Endothelial cell of umbilical vein (primary cell): ENCODE measurements around the gene MCEMP1. TPM values are rescaled to one million over a fixed set of nuclear protein-coding genes. Genes with fewer than 3 reads are reported as not detected.

Experiments used
- BruUV-seq: library from RNA; stranded (reverse); fragments of 400-500 nt; replicated peaks from 2 replicates; lab custom pipeline; 2021; lab: Mats Ljungman, UMichigan
- CTCF ChIA-PET: fragments of 300-600, 350-600 bp; sonication (Branson Sonifier 250); formaldehyde crosslinking; loops from one replicate; lab custom pipeline; 2021; ENCODE audit warnings: antibody characterized with exemption, inconsistent platforms; lab: Charles Lee
- POLR2A ChIA-PET: fragments of 300-600, 350-600 bp; sonication (Branson Sonifier 250); formaldehyde crosslinking; loops from one replicate; lab custom pipeline; 2021; ENCODE audit warnings: antibody characterized with exemption, inconsistent platforms; lab: Charles Lee
- DNase-seq: peaks from one replicate; pipeline ENCODE4 v3.0.0-alpha.2; 2011; ENCODE audit warnings: low read depth, low spot score
- FAIRE-seq: peaks from 2 replicates; lab custom pipeline; 2011; peaks lifted over from hg19 to GRCh38; lab: Jason Lieb, UNC
- H2AFZ ChIP-seq: 2 replicates; pipeline ENCODE4 v1.6.0; 2012; ENCODE audit warnings: low read depth, low read length, control low read depth, inconsistent platforms
- H3K27ac ChIP-seq: 2 replicates; pipeline ENCODE4 v1.5.1; 2011; ENCODE audit warnings: low read depth, mild to moderate bottlenecking, control low read depth, low read length, moderate library complexity; ENCODE audit not compliant: insufficient read depth
- H3K27me3 ChIP-seq, 2 experiments: 2 replicates each; pipeline versions ENCODE4 v1.6.0 to v1.6.1; 2011; ENCODE audit warnings: low read length in 2 of 2, mixed read lengths in 1 of 2; ENCODE audit not compliant: control insufficient read depth in 2 of 2, insufficient read depth in 2 of 2
- H3K36me3 ChIP-seq, 2 experiments: 2 replicates in 1 of 2; 3 replicates in 1 of 2; pipeline ENCODE4 v1.5.1; 2011; ENCODE audit warnings: low read length in 2 of 2, mild to moderate bottlenecking in 1 of 2, moderate library complexity in 1 of 2; ENCODE audit not compliant: control insufficient read depth in 2 of 2, insufficient read depth in 2 of 2; ENCODE audit errors: extremely low read depth in 1 of 2
- H3K4me1 ChIP-seq: 3 replicates; pipeline ENCODE4 v1.5.1; 2011; ENCODE audit warnings: mild to moderate bottlenecking, low read length; ENCODE audit not compliant: control insufficient read depth, insufficient read depth; ENCODE audit errors: extremely low read depth
- H3K4me2 ChIP-seq: 2 replicates; pipeline ENCODE4 v1.6.1; 2011; ENCODE audit warnings: low read length, control low read depth, mixed read lengths; ENCODE audit not compliant: insufficient read depth
- H3K4me3 ChIP-seq, 3 experiments: fragments of 200-600 bp in 1 of 3; sonication (generic), shearing (Covaris generic) in 1 of 3; replicated peaks in 1 of 3; 2 replicates each; pipeline ENCODE4 v1.5.1; 2011 to 2016; ENCODE audit warnings: control low read depth in 3 of 3, low read length in 3 of 3, mild to moderate bottlenecking in 2 of 3, inconsistent platforms in 1 of 3, low read depth in 1 of 3, moderate library complexity in 1 of 3; ENCODE audit not compliant: insufficient read depth in 1 of 3
- H3K79me2 ChIP-seq: 2 replicates; pipeline ENCODE4 v1.6.0; 2012; ENCODE audit warnings: low read length, inconsistent platforms; ENCODE audit not compliant: control insufficient read depth, insufficient read depth
- H3K9ac ChIP-seq: replicated peaks from 2 replicates; pipeline ENCODE3; 2011; ENCODE audit warnings: low read length, control low read depth; ENCODE audit not compliant: insufficient read depth; ENCODE audit errors: extremely low read depth
- H3K9me1 ChIP-seq: replicated peaks from 3 replicates; pipeline ENCODE4 v1.6.0; 2011; ENCODE audit warnings: mild to moderate bottlenecking, low read length; ENCODE audit not compliant: control insufficient read depth, insufficient read depth; ENCODE audit errors: extremely low read depth
- H3K9me3 ChIP-seq: replicated peaks from 2 replicates; pipeline ENCODE4 v1.5.1; 2012; ENCODE audit warnings: low read length, inconsistent platforms; ENCODE audit not compliant: control insufficient read depth, insufficient read depth
- H4K20me1 ChIP-seq: replicated peaks from 2 replicates; pipeline ENCODE3; 2011; ENCODE audit warnings: mild to moderate bottlenecking, low read length; ENCODE audit not compliant: control insufficient read depth, insufficient read depth; ENCODE audit errors: extremely low read depth
- CTCF ChIP-seq, 2 donors: IDR thresholded peaks; 1 replicate in 1 of 2; 2 replicates in 1 of 2; pipeline ENCODE4 v1.5.1; 2011; ENCODE audit warnings: low read length in 2 of 2, mild to moderate bottlenecking in 2 of 2, moderate library complexity in 2 of 2, control low read depth in 1 of 2, inconsistent platforms in 1 of 2, low read depth in 1 of 2; ENCODE audit not compliant: insufficient read depth in 1 of 2; ENCODE audit errors: extremely low read depth in 1 of 2
- FOS ChIP-seq: IDR thresholded peaks from 2 replicates; pipeline ENCODE4 v1.6.1; 2011; ENCODE audit warnings: mild to moderate bottlenecking, low read length, moderate library complexity, borderline replicate concordance; ENCODE audit not compliant: insufficient read depth
- JUN ChIP-seq: IDR thresholded peaks from 2 replicates; pipeline ENCODE4 v1.6.1; 2011; ENCODE audit warnings: borderline replicate concordance, low read depth; ENCODE audit not compliant: insufficient read length, insufficient read depth
- MAX ChIP-seq: IDR thresholded peaks from 2 replicates; pipeline ENCODE4 v1.6.1; 2011; ENCODE audit not compliant: insufficient read depth, insufficient read length
- POLR2AphosphoS5 ChIP-seq: IDR thresholded peaks from 2 replicates; pipeline ENCODE4 v1.6.1; 2012; ENCODE audit warnings: low read depth, mild to moderate bottlenecking, control low read depth, low read length, moderate library complexity; ENCODE audit not compliant: insufficient read depth
- dilution Hi-C: fragments of 300-500 bp; cut with MboI; formaldehyde crosslinking; loops from one replicate; pipeline ENCODE4 v1.15.0; 2019; ENCODE audit warnings: low sequenced_read_pairs; ENCODE audit not compliant: extremely low pct_ligation_motif_present
- intact Hi-C: fragments of 100-400 bp; cut with micrococcal nuclease; formaldehyde crosslinking; loops from one replicate; pipeline ENCODE4 v1.10.0; 2022
- polyA plus RNA-seq, 4 experiments: library from polyadenylated mRNA; depleted of rRNA in 3 of 4; stranded (reverse) in 3 of 4; unstranded in 1 of 4; fragments of >200 nt; gene quantifications; 2 replicates each; pipeline versions ENCODE4 v1.2.1 to v1.2.3, GENCODE V29; 2011 to 2012; ENCODE audit warnings: missing spikeins in 1 of 4
- total RNA-seq: library from RNA; stranded (reverse); gene quantifications from 2 replicates; pipeline ENCODE4 v1.2.3, GENCODE V29; 2021

Gene MCEMP1
- total and polyA plus RNA-seq, 2 donors (not counting 3 experiments of a cell fraction or from before 2014, with no cell fraction given) = not detected

GRCh38 chr19:7691497-7691896 lies 14.6 kb downstream of the MCEMP1 start:
- intact Hi-C loops = no loop called here
- CTCF ChIA-PET = no interaction called here

More at GRCh38 chr19:7691497-7691896, 14.6 kb downstream of the MCEMP1 start:
- Histone ChIP-seq H3K36me3 (no peaks in the 10 kb centered on the region), H3K27ac (no peak overlapping the region), H3K4me2 (no peak overlapping the region), H3K79me2 (no peaks in the 10 kb centered on the region), H3K4me3 (no peak overlapping the region), H4K20me1 (no peaks in the 10 kb centered on the region), H3K9me1 (no peaks in the 10 kb centered on the region), H3K9me3 (no peaks in the 10 kb centered on the region), H3K27me3 (no peaks in the 10 kb centered on the region), H3K9ac (no peak overlapping the region), H3K4me1 (no peaks in the 10 kb centered on the region), H2AFZ (no peak overlapping the region)
- dilution Hi-C loops = no loop called here
- no peak for DNase-seq
- FAIRE-seq = no peak
- no peak for TF ChIP-seq JUN
- TF ChIP-seq CTCF (IDR thresholded peaks at IDR 0.05; ENCODE audit: extremely low read depth in 1 of 2, insufficient read depth in 1 of 2, low read depth in 1 of 2, low read length in 2 of 2) = no peak
- no peak for TF ChIP-seq POLR2AphosphoS5
- no peak for TF ChIP-seq MAX
- no peak for TF ChIP-seq FOS
- BruUV-seq = no TSS peak
- POLR2A ChIA-PET = no interaction called here
